A549 (cell line): ENCODE data around the gene CRYBA4. TPM values are rescaled to one million over a fixed set of nuclear protein-coding genes. Genes with fewer than 3 reads are reported as not detected.

Experiments used
- ATAC-seq, 2 experiments: fragments of 200-7000 bp in 1 of 2; fragments of >200 bp in 1 of 2; cut with Nextera tagmentation in 1 of 2; cut with Tn5 transposase in 1 of 2; 3 replicates each; pipeline versions ENCODE4 v1.8.0 to v1.9.1; 2018 to 2020; ENCODE audit warnings: mild to moderate bottlenecking in 1 of 2, moderate library complexity in 1 of 2
- CTCF ChIA-PET: fragments of 300-600 bp; sonication (Branson Sonifier 250); formaldehyde crosslinking; extraction: SDS; loops from one replicate; lab custom pipeline; 2021; ENCODE audit warnings: antibody characterized with exemption, inconsistent platforms; lab: Yijun Ruan, JAX
- POLR2A ChIA-PET: fragments of 350-600 bp; formaldehyde crosslinking; extraction: SDS; loops from one replicate; lab custom pipeline; 2021; ENCODE audit warnings: antibody characterized with exemption, inconsistent platforms; lab: Yijun Ruan, JAX
- DNase-seq, 2 experiments: peaks; one replicate each; pipeline versions ENCODE4 v3.0.0 to v3.0.0-alpha.2; 2011 to 2016; ENCODE audit warnings: low read depth in 1 of 2, low spot score in 1 of 2
- FAIRE-seq: peaks from 2 replicates; lab custom pipeline; 2011; peaks lifted over from hg19 to GRCh38; lab: Jason Lieb, UNC
- H3K27ac ChIP-seq, 2 experiments: fragments of >200 bp; sonication (Bioruptor Twin); formaldehyde crosslinking; 3 replicates each; pipeline ENCODE4 v1.5.1; 2016 to 2017
- H3K4me1 ChIP-seq: fragments of >200 bp; sonication (Bioruptor Twin); formaldehyde crosslinking; 3 replicates; pipeline ENCODE4 v1.6.1; 2016
- H3K4me2 ChIP-seq: fragments of >200 bp; sonication (Bioruptor Twin); formaldehyde crosslinking; 3 replicates; pipeline ENCODE4 v1.6.1; 2016
- H3K4me3 ChIP-seq: fragments of >200 bp; sonication (Bioruptor Twin); formaldehyde crosslinking; 3 replicates; pipeline ENCODE4 v1.5.1; 2016
- H3K9me3 ChIP-seq: fragments of >200 bp; sonication (Bioruptor Twin); formaldehyde crosslinking; 3 replicates; pipeline ENCODE4 v1.6.1; 2016
- ATOH8 ChIP-seq: fragments of 250-450 bp; sonication (Bioruptor Pico); IDR thresholded peaks from 2 replicates; pipeline ENCODE4 v1.5.0; 2020; ENCODE audit warnings: low read depth, mild to moderate bottlenecking, moderate library complexity
- BCL3 ChIP-seq: fragments of >200 bp; sonication (Bioruptor Twin); formaldehyde crosslinking; IDR thresholded peaks from 3 replicates; pipeline ENCODE4 v1.6.1; 2016
- BHLHE40 ChIP-seq: IDR thresholded peaks from 2 replicates; pipeline ENCODE4 v1.6.1; 2012; ENCODE audit warnings: low read depth, low read length, inconsistent platforms
- CEBPB ChIP-seq, 2 experiments: fragments of >200 bp in 1 of 2; sonication (Bioruptor Twin) in 1 of 2; formaldehyde crosslinking in 1 of 2; IDR thresholded peaks; 2 replicates each; pipeline ENCODE4 v1.6.1; 2012 to 2016
- CHD2 ChIP-seq: fragments of 150-350 bp; IDR thresholded peaks from 2 replicates; pipeline ENCODE4 v1.6.1; 2014; ENCODE audit warnings: low read length; ENCODE audit not compliant: partially characterized antibody
- EHF ChIP-seq: fragments of 250-450 bp; sonication (Bioruptor Pico); IDR thresholded peaks from 2 replicates; pipeline ENCODE4 v1.5.0; 2020; ENCODE audit warnings: mild to moderate bottlenecking
- EHMT2 ChIP-seq: fragments of 200-600 bp; sonication (generic); IDR thresholded peaks from 2 replicates; pipeline ENCODE4 v1.6.1; 2016; ENCODE audit warnings: antibody characterized with exemption, low read depth, mild to moderate bottlenecking, moderate library complexity
- ELK1 ChIP-seq: fragments of 150-350 bp; IDR thresholded peaks from 2 replicates; pipeline ENCODE4 v1.6.1; 2014; ENCODE audit warnings: low read depth, mild to moderate bottlenecking, low read length
- ESRRA ChIP-seq: fragments of 150-350 bp; IDR thresholded peaks from 2 replicates; pipeline ENCODE4 v1.6.1; 2014; ENCODE audit warnings: mild to moderate bottlenecking, low read length, borderline replicate concordance
- HEYL ChIP-seq: fragments of 250-450 bp; sonication (Bioruptor Pico); IDR thresholded peaks from 2 replicates; pipeline ENCODE4 v1.8.0; 2021; ENCODE audit warnings: mild to moderate bottlenecking, moderate library complexity
- HOXB5 ChIP-seq: fragments of 250-450 bp; sonication (Bioruptor Pico); IDR thresholded peaks from 2 replicates; pipeline ENCODE4 v1.5.0; 2020; ENCODE audit warnings: mild to moderate bottlenecking, moderate library complexity
- JUNB ChIP-seq: fragments of >200 bp; sonication (Bioruptor Twin); formaldehyde crosslinking; IDR thresholded peaks from 2 replicates; pipeline ENCODE4 v1.6.1; 2016
- KDM1A ChIP-seq: fragments of 200-600 bp; sonication (generic); IDR thresholded peaks from 2 replicates; pipeline ENCODE4 v1.6.1; 2016; ENCODE audit warnings: low read depth, mild to moderate bottlenecking
- NR3C1 ChIP-seq: fragments of >200 bp; sonication (Bioruptor Twin); formaldehyde crosslinking; IDR thresholded peaks from 3 replicates; pipeline ENCODE4 v1.6.1; 2017
- PBX3 ChIP-seq: IDR thresholded peaks from 2 replicates; pipeline ENCODE4 v1.6.1; 2012
- POLR2A ChIP-seq: IDR thresholded peaks from 2 replicates; pipeline ENCODE4 v1.6.1; 2012; ENCODE audit warnings: mild to moderate bottlenecking, low read length
- RNF2 ChIP-seq: fragments of 200-600 bp; sonication (generic); IDR thresholded peaks from 2 replicates; pipeline ENCODE4 v1.6.1; 2016; ENCODE audit warnings: low read depth, mild to moderate bottlenecking, antibody characterized with exemption, moderate library complexity, borderline replicate concordance
- SMC3 ChIP-seq: fragments of >200 bp; sonication (Bioruptor Twin); formaldehyde crosslinking; IDR thresholded peaks from 3 replicates; pipeline ENCODE4 v1.6.1; 2018; ENCODE audit warnings: inconsistent platforms
- ZNF302 ChIP-seq: fragments of 250-450 bp; sonication (Bioruptor Pico); IDR thresholded peaks from 2 replicates; pipeline ENCODE4 v1.9.0; 2021; ENCODE audit warnings: inconsistent platforms, mild to moderate bottlenecking, moderate library complexity
- ZSCAN20 ChIP-seq: fragments of 250-450 bp; sonication (Bioruptor Pico); IDR thresholded peaks from 2 replicates; pipeline ENCODE4 v1.8.0; 2022; ENCODE audit warnings: mild to moderate bottlenecking, moderate library complexity
- WGBS: methylation state at CpG from one replicate; pipeline ENCODE4 v1.1.6; 2017; ENCODE audit errors: missing lambda C conversion rate; 5-methylcytosine and 5-hydroxymethylcytosine counted together
- polyA plus RNA-seq, 4 experiments: library from polyadenylated mRNA; depleted of rRNA in 3 of 4; stranded (reverse); fragments of >200 nt; fragmentation: RNase III in 1 of 4; extraction: RNeasy Plus Mini Kit Qiagen cat#74134 plus additional on column Dnase treatment in 1 of 4; gene quantifications; 2 replicates in 3 of 4; 3 replicates in 1 of 4; pipeline ENCODE4 v1.2.3, GENCODE V29; 2011 to 2017
- TF ChIP-seq, protein P1 (sequence below): IDR thresholded peaks from 2 replicates; pipeline ENCODE4 v1.6.1; 2012; ENCODE audit warnings: low read depth, borderline replicate concordance
- TF ChIP-seq, protein P2 (sequence below): IDR thresholded peaks from 2 replicates; pipeline ENCODE4 v1.6.1; 2012
- TF ChIP-seq, protein P3 (sequence below): fragments of 450-650 bp; IDR thresholded peaks from 2 replicates; pipeline ENCODE4 v1.6.1; 2014; ENCODE audit warnings: antibody characterized with exemption
- TF ChIP-seq, protein P4 (sequence below): fragments of >200 bp; sonication (Bioruptor Twin); formaldehyde crosslinking; IDR thresholded peaks from 2 replicates; pipeline ENCODE4 v1.6.1; 2016

The CRYBA4 gene
- polyA plus RNA-seq, 2 of the 4 experiments (the other 2 are of a cell fraction): not detected

DNA sequence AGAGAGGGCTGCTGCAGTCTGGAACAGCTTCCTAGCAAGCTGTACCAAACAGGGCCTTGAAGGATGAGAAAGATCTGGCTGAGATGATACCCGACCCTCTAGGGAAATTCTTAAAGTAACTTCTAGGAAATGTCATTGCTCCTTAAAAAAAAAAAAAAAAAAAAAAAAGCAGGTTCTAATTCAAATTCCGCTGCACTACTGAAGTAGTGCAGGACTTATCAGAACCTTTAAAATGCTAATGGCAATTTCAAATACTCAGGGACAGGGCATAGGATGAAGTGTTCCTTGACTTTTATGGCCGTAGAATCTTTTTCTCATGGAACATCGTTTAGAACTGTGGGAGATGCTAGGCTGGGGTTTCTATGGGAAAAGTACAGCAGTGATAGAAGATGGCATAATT lies 48.7 kb downstream of the CRYBA4 start:
- WGBS: 64% methylated on average over 4 of the region's 4 CpGs
- POLR2A ChIA-PET: no interaction called here
- DNase-seq (no peak), ATAC-seq (no peak)
- Histone ChIP-seq H3K4me2 (no peak overlapping the region), H3K9me3 (no peaks in the 10 kb centered on the region), H3K4me3 (no peak overlapping the region), H3K27ac (no peak overlapping the region)
- CTCF ChIA-PET: interaction anchor here (0.6 to 1.0 kb wide), 5 partner anchors 10 to 737 kb away, joined by 3 read pairs; no protein-coding TSS in a partner anchor
- no peak for TF ChIP-seq EHF (CRISPR knock-in tag)
- no peak for TF ChIP-seq ATOH8
- TF ChIP-seq, protein P1, sequence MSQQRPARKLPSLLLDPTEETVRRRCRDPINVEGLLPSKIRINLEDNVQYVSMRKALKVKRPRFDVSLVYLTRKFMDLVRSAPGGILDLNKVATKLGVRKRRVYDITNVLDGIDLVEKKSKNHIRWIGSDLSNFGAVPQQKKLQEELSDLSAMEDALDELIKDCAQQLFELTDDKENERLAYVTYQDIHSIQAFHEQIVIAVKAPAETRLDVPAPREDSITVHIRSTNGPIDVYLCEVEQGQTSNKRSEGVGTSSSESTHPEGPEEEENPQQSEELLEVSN: no peak
- TF ChIP-seq RNF2: no peak
- TF ChIP-seq EHMT2: no peak
- TF ChIP-seq, protein P2, sequence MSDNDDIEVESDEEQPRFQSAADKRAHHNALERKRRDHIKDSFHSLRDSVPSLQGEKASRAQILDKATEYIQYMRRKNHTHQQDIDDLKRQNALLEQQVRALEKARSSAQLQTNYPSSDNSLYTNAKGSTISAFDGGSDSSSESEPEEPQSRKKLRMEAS: no peak
- no peak for TF ChIP-seq ELK1
- TF ChIP-seq POLR2A: no peak
- no peak for TF ChIP-seq ZSCAN20 (CRISPR knock-in tag)
- TF ChIP-seq ZNF302 (CRISPR knock-in tag): no peak
- TF ChIP-seq, all 56 proteins: peak for 0
- H3K4me1 ChIP-seq: peaks cover 23% of the 10 kb centered on the region
- FAIRE-seq: no peak

DNA sequence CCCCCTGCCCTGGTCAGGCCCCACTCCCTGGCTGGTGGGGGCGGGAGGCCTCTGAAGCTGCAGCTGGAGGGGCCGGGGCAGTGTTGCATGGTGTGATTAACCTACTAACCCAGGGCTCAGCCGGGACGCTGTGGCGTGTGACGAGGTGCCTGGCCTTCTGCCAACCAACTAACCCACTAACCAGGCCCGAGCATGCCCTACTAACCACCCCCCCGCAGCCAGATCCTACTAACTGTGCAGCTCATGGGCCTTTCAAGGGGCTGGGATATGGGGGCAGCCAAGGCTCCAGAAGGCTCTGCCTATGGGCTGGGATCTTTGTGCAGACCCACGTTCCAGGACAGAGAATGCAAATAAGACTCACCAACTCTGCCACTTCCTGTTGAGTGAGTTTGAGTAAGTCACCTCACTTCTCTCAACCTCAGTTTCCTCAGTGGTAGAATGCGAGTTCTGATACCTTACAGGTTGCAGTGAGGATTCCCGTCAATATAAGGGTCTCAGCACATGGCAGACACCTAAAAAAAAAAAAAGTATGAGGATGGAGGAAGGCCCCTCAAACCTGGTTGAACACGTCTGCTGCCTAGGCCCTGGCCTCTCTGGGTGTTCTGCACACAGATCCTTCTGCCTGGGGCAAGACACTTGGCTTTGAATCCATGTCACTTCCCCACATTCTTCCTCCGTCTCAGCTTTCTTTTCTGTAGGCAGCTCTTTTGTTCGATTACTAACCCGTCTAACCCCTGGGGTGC lies 49.7 kb downstream of the CRYBA4 start:
- TF ChIP-seq, protein P3, sequence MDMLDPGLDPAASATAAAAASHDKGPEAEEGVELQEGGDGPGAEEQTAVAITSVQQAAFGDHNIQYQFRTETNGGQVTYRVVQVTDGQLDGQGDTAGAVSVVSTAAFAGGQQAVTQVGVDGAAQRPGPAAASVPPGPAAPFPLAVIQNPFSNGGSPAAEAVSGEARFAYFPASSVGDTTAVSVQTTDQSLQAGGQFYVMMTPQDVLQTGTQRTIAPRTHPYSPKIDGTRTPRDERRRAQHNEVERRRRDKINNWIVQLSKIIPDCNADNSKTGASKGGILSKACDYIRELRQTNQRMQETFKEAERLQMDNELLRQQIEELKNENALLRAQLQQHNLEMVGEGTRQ: no peak
- TF ChIP-seq KDM1A (no peak), SMC3 (no peak), EHMT2 (no peak), BHLHE40 (no peak), BCL3 (no peak), NR3C1 (no peak), CHD2 (no peak), ESRRA (no peak), HOXB5 (no peak), JUNB (no peak), HEYL (CRISPR knock-in tag) (no peak), CEBPB (IDR thresholded peaks at IDR 0.05) (no peak), PBX3 (no peak)
- TF ChIP-seq, protein P4, sequence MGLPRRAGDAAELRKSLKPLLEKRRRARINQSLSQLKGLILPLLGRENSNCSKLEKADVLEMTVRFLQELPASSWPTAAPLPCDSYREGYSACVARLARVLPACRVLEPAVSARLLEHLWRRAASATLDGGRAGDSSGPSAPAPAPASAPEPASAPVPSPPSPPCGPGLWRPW: no peak
- Histone ChIP-seq H3K27ac (peak overlapping the region in 1 of 2 experiments; percentile 99; a peak in 4 of 6 replicates), H3K4me3 (no peak overlapping the region), H3K4me2 (no peak overlapping the region), H3K9me3 (no peaks in the 10 kb centered on the region), H3K4me1 (peaks cover 18% of the 10 kb centered on the region)
- ChIA-PET CTCF (interaction anchor here (1.2 to 2.0 kb wide), 2 partner anchors 8 to 1134 kb away, joined by 3 to 5 read pairs; no protein-coding TSS in a partner anchor), POLR2A (interaction anchor here (1.9 kb wide), 1 partner anchor 1130 kb away, joined by 6 read pairs; the partner anchor contains the start of gene MN1)
- no peak for DNase-seq
- WGBS: 84% methylated on average over 7 of the region's 15 CpGs
- no peak for ATAC-seq
- FAIRE-seq: no peak
